ENCODE data around the gene CTNND2.

DNA sequence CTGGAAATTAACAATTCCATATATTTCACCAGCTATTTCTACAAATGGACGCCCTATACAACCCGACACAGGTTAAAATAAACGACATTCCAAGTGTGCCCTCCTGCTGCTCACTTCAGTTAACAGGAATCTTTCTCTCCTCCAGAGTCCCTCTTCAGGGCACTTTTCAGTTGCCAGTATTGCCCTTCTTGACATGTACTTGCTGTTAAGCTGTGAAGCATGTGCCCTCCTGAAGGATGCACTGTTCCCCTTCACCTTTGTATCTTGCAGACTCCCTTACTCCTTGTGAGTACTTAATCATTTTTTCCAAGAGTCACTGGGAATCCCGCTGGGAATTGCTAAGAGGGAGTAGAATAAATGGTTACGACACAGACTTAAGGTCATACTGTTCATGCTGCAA is 364.1 kb downstream of the CTNND2 start:
- no peak for TF ChIP-seq HNF4G (IDR thresholded peaks at IDR 0.05)
- TF ChIP-seq, protein P1, sequence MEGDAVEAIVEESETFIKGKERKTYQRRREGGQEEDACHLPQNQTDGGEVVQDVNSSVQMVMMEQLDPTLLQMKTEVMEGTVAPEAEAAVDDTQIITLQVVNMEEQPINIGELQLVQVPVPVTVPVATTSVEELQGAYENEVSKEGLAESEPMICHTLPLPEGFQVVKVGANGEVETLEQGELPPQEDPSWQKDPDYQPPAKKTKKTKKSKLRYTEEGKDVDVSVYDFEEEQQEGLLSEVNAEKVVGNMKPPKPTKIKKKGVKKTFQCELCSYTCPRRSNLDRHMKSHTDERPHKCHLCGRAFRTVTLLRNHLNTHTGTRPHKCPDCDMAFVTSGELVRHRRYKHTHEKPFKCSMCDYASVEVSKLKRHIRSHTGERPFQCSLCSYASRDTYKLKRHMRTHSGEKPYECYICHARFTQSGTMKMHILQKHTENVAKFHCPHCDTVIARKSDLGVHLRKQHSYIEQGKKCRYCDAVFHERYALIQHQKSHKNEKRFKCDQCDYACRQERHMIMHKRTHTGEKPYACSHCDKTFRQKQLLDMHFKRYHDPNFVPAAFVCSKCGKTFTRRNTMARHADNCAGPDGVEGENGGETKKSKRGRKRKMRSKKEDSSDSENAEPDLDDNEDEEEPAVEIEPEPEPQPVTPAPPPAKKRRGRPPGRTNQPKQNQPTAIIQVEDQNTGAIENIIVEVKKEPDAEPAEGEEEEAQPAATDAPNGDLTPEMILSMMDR (IDR thresholded peaks at IDR 0.05; ENCODE audit: low read depth, low read length, missing input control): no peak
- TF ChIP-seq TAF1 (conservative IDR thresholded peaks at IDR 0.05): no peak
- TF ChIP-seq, protein P2, sequence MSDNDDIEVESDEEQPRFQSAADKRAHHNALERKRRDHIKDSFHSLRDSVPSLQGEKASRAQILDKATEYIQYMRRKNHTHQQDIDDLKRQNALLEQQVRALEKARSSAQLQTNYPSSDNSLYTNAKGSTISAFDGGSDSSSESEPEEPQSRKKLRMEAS (IDR thresholded peaks at IDR 0.05): no peak
- TF ChIP-seq, protein P3, sequence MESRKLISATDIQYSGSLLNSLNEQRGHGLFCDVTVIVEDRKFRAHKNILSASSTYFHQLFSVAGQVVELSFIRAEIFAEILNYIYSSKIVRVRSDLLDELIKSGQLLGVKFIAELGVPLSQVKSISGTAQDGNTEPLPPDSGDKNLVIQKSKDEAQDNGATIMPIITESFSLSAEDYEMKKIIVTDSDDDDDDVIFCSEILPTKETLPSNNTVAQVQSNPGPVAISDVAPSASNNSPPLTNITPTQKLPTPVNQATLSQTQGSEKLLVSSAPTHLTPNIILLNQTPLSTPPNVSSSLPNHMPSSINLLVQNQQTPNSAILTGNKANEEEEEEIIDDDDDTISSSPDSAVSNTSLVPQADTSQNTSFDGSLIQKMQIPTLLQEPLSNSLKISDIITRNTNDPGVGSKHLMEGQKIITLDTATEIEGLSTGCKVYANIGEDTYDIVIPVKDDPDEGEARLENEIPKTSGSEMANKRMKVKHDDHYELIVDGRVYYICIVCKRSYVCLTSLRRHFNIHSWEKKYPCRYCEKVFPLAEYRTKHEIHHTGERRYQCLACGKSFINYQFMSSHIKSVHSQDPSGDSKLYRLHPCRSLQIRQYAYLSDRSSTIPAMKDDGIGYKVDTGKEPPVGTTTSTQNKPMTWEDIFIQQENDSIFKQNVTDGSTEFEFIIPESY (IDR thresholded peaks at IDR 0.05): no peak
- no peak for TF ChIP-seq GABPA (IDR thresholded peaks at IDR 0.05 in 1 of 2, conservative IDR thresholded peaks at IDR 0.05 in 1 of 2)
- no peak for TF ChIP-seq RAD21 (IDR thresholded peaks at IDR 0.05)
- no peak for TF ChIP-seq YY1 (IDR thresholded peaks at IDR 0.05)
- no peak for TF ChIP-seq RXRA (IDR thresholded peaks at IDR 0.05)
- TF ChIP-seq SP1 (IDR thresholded peaks at IDR 0.05): no peak
- TF ChIP-seq, protein P4, sequence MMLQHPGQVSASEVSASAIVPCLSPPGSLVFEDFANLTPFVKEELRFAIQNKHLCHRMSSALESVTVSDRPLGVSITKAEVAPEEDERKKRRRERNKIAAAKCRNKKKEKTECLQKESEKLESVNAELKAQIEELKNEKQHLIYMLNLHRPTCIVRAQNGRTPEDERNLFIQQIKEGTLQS (IDR thresholded peaks at IDR 0.05): no peak
- no peak for TF ChIP-seq EGR1 (IDR thresholded peaks at IDR 0.05; ENCODE audit: low read depth in 2 of 2)
- TF ChIP-seq FOXA1 (IDR thresholded peaks at IDR 0.05): no peak
